ENCODE measurements around the gene LRRC15.

Gene LRRC15

GRCh38 chr3:194389269-194389668 is 19.7 kb upstream of the LRRC15 start:
- Histone ChIP-seq H4K8ac (ENCODE audit: low read depth, low read length) (no peak overlapping the region), H3K9ac (ENCODE audit: low read length) (no peak overlapping the region), H4K91ac (ENCODE audit: low read depth, low read length) (no peak overlapping the region), H3K27ac (ENCODE audit: low read depth, low read length) (no peak overlapping the region), H2BK120ac (ENCODE audit: insufficient read depth, low read length, poor library complexity) (no peak overlapping the region), H3K79me1 (ENCODE audit: low read length) (no peaks in the 10 kb centered on the region), H3K27me3 (ENCODE audit: insufficient read depth, low read length) (no peaks in the 10 kb centered on the region), H3K9me3 (ENCODE audit: insufficient read depth, low read depth, low read length) (no peaks in the 10 kb centered on the region), H3K14ac (ENCODE audit: low read length) (no peak overlapping the region), H3K4ac (ENCODE audit: low read depth, low read length) (no peak overlapping the region), H4K12ac (ENCODE audit: low read depth, low read length) (no peak overlapping the region), H3K4me2 (ENCODE audit: low read length) (no peak overlapping the region), H3K4me1 (ENCODE audit: control insufficient read depth in 1 of 2, insufficient read depth in 2 of 2, low read length in 2 of 2) (peaks cover 0 to 2% of the 10 kb centered on the region in 2 experiments), H2BK12ac (ENCODE audit: low read length) (no peak overlapping the region), H2AFZ (ENCODE audit: insufficient read depth, low read length, poor library complexity) (no peak overlapping the region), H2AK5ac (ENCODE audit: low read length) (no peak overlapping the region), H3K18ac (ENCODE audit: low read length) (no peak overlapping the region), H3K79me2 (ENCODE audit: control insufficient read depth, insufficient read depth, low read length, poor library complexity) (no peaks in the 10 kb centered on the region), H3K23ac (ENCODE audit: low read length) (no peak overlapping the region), H3K36me3 (ENCODE audit: control insufficient read depth in 1 of 2, insufficient read depth in 2 of 2, low read length in 2 of 2) (no peaks in the 10 kb centered on the region), H2BK5ac (ENCODE audit: low read depth, low read length, poor library complexity) (no peak overlapping the region), H3K4me3 (ENCODE audit: low read depth, low read length) (no peak overlapping the region)
- no CpG with 5 or more reads among the region's 8 CpGs for WGBS (ENCODE audit: extremely low coverage, insufficient coverage, insufficient read length)
- DNase-seq: no peak

- Histone ChIP-seq H3K4me2 (ENCODE audit: low read length) (no peak overlapping the region), H3K4ac (ENCODE audit: low read depth, low read length) (no peak overlapping the region), H3K79me2 (ENCODE audit: control insufficient read depth, insufficient read depth, low read length, poor library complexity) (no peaks in the 10 kb centered on the region), H4K8ac (ENCODE audit: low read depth, low read length) (no peak overlapping the region), H2AK5ac (ENCODE audit: low read length) (no peak overlapping the region), H2BK120ac (ENCODE audit: insufficient read depth, low read length, poor library complexity) (no peak overlapping the region), H3K36me3 (ENCODE audit: control insufficient read depth in 1 of 2, insufficient read depth in 2 of 2, low read length in 2 of 2) (no peaks in the 10 kb centered on the region), H3K14ac (ENCODE audit: low read length) (no peak overlapping the region), H3K9me3 (ENCODE audit: insufficient read depth, low read depth, low read length) (no peaks in the 10 kb centered on the region), H2BK5ac (ENCODE audit: low read depth, low read length, poor library complexity) (no peak overlapping the region), H3K9ac (ENCODE audit: low read length) (no peak overlapping the region), H3K79me1 (ENCODE audit: low read length) (no peaks in the 10 kb centered on the region), H3K27ac (ENCODE audit: low read depth, low read length) (no peak overlapping the region), H2AFZ (ENCODE audit: insufficient read depth, low read length, poor library complexity) (no peak overlapping the region), H3K18ac (ENCODE audit: low read length) (no peak overlapping the region), H2BK12ac (ENCODE audit: low read length) (no peak overlapping the region), H3K4me3 (ENCODE audit: low read depth, low read length) (no peak overlapping the region), H4K12ac (ENCODE audit: low read depth, low read length) (no peak overlapping the region), H4K91ac (ENCODE audit: low read depth, low read length) (no peak overlapping the region), H3K27me3 (ENCODE audit: insufficient read depth, low read length) (no peaks in the 10 kb centered on the region), H3K23ac (ENCODE audit: low read length) (no peak overlapping the region), H3K4me1 (ENCODE audit: control insufficient read depth in 1 of 2, insufficient read depth in 2 of 2, low read length in 2 of 2) (peaks cover 0 to 2% of the 10 kb centered on the region in 2 experiments)
- WGBS (ENCODE audit: extremely low coverage, insufficient coverage, insufficient read length): no CpG with 5 or more reads among the region's 8 CpGs
- no peak for DNase-seq
These were observed 18.4 kb upstream of the LRRC15 start for GRCh38 chr3:194387926-194388418.

DNA sequence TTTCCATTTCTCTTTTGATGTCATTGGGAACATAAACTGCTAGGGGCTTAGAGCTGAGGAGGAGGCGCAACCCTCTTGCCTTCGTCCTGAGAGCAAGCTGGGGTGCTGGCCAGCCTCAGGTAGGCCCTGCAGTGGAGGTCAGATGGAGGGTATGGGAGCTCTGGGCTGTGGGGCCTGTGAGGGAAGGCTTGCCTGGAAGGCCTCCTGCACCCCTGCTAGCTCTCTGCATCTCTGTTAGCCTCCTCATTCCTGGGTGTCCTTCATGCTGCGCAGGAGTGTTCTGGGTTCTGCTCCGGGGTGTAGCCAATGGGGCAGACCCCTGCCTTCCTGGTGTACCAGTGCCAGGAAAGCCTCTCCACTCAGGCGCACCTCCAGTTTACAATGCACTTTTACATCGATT is 17.7 kb upstream of the LRRC15 start:
- no peak overlapping the region for H2BK5ac ChIP-seq (ENCODE audit: low read depth, low read length, poor library complexity)
- no peak overlapping the region for H2BK12ac ChIP-seq (ENCODE audit: low read length)
- H3K27me3 ChIP-seq (ENCODE audit: insufficient read depth, low read length): no peaks in the 10 kb centered on the region
- no peak overlapping the region for H3K23ac ChIP-seq (ENCODE audit: low read length)
- H3K4me2 ChIP-seq (ENCODE audit: low read length): no peak overlapping the region
- H4K91ac ChIP-seq (ENCODE audit: low read depth, low read length): no peak overlapping the region
- H3K4me3 ChIP-seq (ENCODE audit: low read depth, low read length): no peak overlapping the region
- no peak overlapping the region for H3K27ac ChIP-seq (ENCODE audit: low read depth, low read length)
- WGBS (ENCODE audit: extremely low coverage, insufficient coverage, insufficient read length): no CpG with 5 or more reads among the region's 6 CpGs
- no peaks in the 10 kb centered on the region for H3K9me3 ChIP-seq (ENCODE audit: insufficient read depth, low read depth, low read length)
- no peaks in the 10 kb centered on the region for H3K36me3 ChIP-seq (ENCODE audit: control insufficient read depth in 1 of 2, insufficient read depth in 2 of 2, low read length in 2 of 2)
- no peak overlapping the region for H2BK120ac ChIP-seq (ENCODE audit: insufficient read depth, low read length, poor library complexity)
- no peak overlapping the region for H2AFZ ChIP-seq (ENCODE audit: insufficient read depth, low read length, poor library complexity)
- no peak overlapping the region for H3K18ac ChIP-seq (ENCODE audit: low read length)
- H3K4me1 ChIP-seq (ENCODE audit: control insufficient read depth in 1 of 2, insufficient read depth in 2 of 2, low read length in 2 of 2): peaks cover 0 to 2% of the 10 kb centered on the region in 2 experiments
- DNase-seq: no peak
- no peak overlapping the region for H3K9ac ChIP-seq (ENCODE audit: low read length)
- no peak overlapping the region for H4K12ac ChIP-seq (ENCODE audit: low read depth, low read length)
- no peak overlapping the region for H2AK5ac ChIP-seq (ENCODE audit: low read length)
- no peaks in the 10 kb centered on the region for H3K79me1 ChIP-seq (ENCODE audit: low read length)
- no peak overlapping the region for H3K14ac ChIP-seq (ENCODE audit: low read length)
- H4K8ac ChIP-seq (ENCODE audit: low read depth, low read length): no peak overlapping the region
- H3K79me2 ChIP-seq (ENCODE audit: control insufficient read depth, insufficient read depth, low read length, poor library complexity): no peaks in the 10 kb centered on the region
- no peak overlapping the region for H3K4ac ChIP-seq (ENCODE audit: low read depth, low read length)

- H4K91ac ChIP-seq (ENCODE audit: low read depth, low read length): no peak overlapping the region
- no peak overlapping the region for H2AK5ac ChIP-seq (ENCODE audit: low read length)
- H2BK12ac ChIP-seq (ENCODE audit: low read length): no peak overlapping the region
- no peak for DNase-seq
- H3K79me2 ChIP-seq (ENCODE audit: control insufficient read depth, insufficient read depth, low read length, poor library complexity): no peaks in the 10 kb centered on the region
- H3K9me3 ChIP-seq (ENCODE audit: insufficient read depth, low read depth, low read length): no peaks in the 10 kb centered on the region
- H3K4me3 ChIP-seq (ENCODE audit: low read depth, low read length): no peak overlapping the region
- no peak overlapping the region for H3K14ac ChIP-seq (ENCODE audit: low read length)
- H3K27ac ChIP-seq (ENCODE audit: low read depth, low read length): no peak overlapping the region
- WGBS (ENCODE audit: extremely low coverage, insufficient coverage, insufficient read length): no CpG with 5 or more reads among the region's 7 CpGs
- no peak overlapping the region for H3K4me2 ChIP-seq (ENCODE audit: low read length)
- H2BK120ac ChIP-seq (ENCODE audit: insufficient read depth, low read length, poor library complexity): no peak overlapping the region
- H3K79me1 ChIP-seq (ENCODE audit: low read length): no peaks in the 10 kb centered on the region
- H3K9ac ChIP-seq (ENCODE audit: low read length): no peak overlapping the region
- H3K18ac ChIP-seq (ENCODE audit: low read length): no peak overlapping the region
- no peaks in the 10 kb centered on the region for H3K36me3 ChIP-seq (ENCODE audit: control insufficient read depth in 1 of 2, insufficient read depth in 2 of 2, low read length in 2 of 2)
- no peak overlapping the region for H4K8ac ChIP-seq (ENCODE audit: low read depth, low read length)
- H2AFZ ChIP-seq (ENCODE audit: insufficient read depth, low read length, poor library complexity): no peak overlapping the region
- no peaks in the 10 kb centered on the region for H3K27me3 ChIP-seq (ENCODE audit: insufficient read depth, low read length)
- peaks cover 0 to 2% of the 10 kb centered on the region in 2 experiments for H3K4me1 ChIP-seq (ENCODE audit: control insufficient read depth in 1 of 2, insufficient read depth in 2 of 2, low read length in 2 of 2)
- H2BK5ac ChIP-seq (ENCODE audit: low read depth, low read length, poor library complexity): no peak overlapping the region
- no peak overlapping the region for H4K12ac ChIP-seq (ENCODE audit: low read depth, low read length)
- no peak overlapping the region for H3K23ac ChIP-seq (ENCODE audit: low read length)
- H3K4ac ChIP-seq (ENCODE audit: low read depth, low read length): no peak overlapping the region
These were observed 17.1 kb upstream of the LRRC15 start for GRCh38 chr3:194386648-194387047.

All from trophoblast cell (in vitro differentiated cells and primary cell).